Measurements from ENCODE around the gene HHIPL1.

Gene HHIPL1

DNA sequence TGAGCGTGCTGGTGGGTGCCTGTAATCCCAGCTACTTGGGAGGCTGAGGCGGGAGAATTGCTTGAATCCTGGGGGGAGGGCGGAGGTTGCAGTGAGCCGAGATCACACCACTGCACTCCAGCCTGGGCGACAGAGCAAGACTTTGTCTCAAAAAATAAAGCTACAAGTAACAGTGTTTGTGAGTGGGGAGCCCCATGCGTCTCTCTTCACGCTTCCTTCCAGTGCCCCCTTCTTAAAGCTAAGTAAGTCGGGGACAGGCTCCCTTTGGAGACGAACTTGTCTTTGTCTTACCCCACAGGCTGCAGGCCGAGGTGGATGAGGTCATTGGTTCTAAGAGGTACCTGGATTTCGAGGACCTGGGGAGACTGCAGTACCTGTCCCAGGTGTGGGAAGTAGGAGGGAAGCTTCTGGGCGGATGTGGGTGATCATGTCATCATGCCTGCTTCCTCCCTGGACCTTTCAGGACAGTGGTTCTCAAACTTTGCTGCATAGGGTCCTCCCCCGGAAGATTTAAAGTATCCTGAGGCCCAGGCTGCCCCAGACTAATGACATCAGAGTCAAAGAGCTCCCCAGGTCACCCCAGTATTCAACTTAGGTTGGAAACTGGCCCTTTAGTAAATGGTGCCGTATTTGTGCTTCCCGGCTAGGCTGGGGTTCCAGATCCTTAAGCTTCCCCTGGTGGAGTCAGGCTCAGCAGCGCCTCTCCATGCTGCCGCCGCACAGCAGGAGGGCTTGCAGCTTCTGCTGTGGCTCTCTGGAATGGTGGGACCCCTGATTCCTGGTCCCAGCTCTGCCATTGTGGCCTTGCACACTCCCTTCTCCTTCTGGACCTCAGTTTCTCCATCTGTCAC, 76.2 kb downstream of the HHIPL1 start:
- DNase-seq, result no peak

DNA sequence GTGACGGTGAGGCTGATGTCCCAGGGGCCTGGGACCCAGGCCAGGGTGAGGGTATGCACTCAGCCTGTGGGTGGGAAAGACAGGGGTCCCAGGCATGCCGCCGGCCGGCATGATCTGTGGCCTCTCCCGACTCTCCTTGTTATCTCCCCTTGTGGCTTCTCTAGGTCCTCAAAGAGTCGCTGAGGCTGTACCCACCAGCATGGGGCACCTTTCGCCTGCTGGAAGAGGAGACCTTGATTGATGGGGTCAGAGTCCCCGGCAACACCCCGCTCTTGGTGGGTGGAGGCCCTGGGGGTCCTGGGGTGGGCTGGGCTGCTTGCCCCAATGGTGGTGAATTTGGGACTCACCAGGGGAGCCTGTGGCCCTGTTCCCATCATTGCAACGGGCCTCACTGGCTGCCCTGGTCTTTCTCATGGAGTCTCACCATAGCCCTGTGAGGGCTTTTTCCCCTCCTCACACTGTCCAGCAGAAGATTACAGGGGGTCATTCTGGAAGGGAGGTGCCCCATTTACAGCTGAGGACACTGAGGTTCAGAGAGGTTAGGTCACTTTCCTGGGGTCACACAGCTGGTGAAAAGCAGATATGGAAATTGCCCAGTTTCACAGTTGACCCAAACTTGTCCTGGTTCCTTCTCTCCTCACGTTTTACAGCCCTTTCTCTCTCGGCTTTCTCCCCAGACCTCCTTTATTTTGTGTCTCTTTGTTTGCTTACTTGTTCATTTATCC, 77.0 kb downstream of the HHIPL1 start:
- no peak for DNase-seq

DNA sequence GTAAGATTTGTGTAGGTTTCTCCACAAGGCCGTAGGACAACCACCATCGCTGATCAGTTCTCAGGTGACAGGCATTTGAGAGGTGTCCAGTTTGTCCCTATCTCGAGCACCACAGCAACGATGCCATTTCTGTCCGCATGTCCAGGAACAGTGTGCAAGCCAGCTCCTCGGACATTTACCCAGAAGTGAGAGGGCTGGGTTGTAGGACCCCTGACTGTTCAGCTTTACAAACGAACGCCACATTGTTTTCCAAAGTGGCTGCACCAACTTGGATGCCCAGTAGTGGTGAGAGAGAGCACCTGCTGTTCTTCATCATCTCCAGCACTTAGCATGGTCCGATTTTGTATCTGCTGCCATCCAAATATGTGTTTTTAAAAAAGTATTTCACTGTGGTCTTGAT, 77.8 kb downstream of the HHIPL1 start:
- no peak for DNase-seq

DNA sequence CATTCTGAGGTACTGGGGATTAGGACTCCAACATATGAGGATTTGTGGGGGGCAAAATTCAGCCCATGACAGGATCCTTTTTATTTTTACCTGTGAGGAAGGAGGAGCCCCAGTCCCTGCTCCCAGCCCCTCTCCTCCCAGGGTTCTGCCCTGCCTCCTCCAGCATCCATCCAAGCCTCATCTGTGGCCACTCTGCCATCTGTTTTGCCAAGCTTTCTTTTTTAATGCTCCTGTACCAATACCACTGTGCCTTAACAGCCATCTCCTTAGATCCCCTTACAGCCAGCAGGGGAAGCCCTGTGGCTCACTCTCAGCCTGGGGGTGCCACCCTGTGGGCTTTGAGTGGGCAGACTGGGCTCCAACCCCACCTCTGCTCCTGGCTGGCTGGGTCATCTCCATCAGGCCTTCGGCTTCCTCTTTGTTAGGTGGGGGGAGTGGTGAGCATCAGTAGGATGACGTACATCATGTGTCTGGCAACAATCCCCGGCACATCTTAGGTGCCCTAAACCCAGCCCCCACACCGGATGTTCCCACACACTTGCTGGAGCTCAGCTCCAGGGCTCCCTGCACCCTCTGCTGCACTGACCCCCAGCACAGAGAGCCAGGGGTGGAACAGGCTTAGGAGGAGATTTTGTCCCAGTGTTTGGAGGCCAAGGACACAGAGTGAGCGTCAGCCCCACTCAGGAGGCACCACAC, 79.4 kb downstream of the HHIPL1 start:
- no peak for DNase-seq

DNA sequence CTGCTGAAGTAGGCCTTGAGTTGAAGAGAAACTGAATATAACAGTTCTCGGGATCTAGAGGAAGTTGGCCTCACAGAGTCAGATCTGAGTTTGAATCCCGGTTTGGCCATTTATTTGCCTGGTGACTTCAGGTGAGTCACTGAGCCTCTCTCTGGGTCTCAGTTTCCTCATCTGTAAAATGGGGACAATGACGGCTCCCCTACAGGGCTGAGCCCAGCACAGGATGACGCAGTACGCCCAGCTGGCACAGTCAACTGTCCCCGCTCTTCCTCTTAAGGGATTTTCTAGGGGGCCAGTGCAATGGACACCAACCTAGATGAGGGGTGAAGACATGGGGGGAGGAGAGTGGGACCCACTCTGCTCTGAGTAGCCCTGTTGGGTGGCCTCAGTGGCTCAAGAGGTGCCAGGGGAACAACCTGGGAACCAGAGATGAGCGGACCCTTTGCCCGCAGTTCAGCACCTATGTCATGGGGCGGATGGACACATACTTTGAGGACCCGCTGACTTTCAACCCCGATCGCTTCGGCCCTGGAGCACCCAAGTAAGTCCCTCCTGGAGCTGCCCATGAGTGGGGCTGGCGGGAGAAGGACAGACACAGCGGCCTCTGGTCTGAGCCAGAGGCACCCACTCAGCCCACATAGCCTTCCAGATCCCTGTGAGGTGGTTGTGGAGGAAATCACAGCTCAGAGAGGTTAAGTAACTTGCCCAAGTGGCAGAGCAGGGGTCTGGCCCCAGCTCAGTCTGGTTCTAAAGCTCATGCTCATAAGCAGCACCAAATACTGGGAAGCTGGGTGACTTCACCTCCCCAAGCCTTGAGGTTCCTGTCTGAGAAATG, 80.2 kb downstream of the HHIPL1 start:
- DNase-seq, result no peak

DNA sequence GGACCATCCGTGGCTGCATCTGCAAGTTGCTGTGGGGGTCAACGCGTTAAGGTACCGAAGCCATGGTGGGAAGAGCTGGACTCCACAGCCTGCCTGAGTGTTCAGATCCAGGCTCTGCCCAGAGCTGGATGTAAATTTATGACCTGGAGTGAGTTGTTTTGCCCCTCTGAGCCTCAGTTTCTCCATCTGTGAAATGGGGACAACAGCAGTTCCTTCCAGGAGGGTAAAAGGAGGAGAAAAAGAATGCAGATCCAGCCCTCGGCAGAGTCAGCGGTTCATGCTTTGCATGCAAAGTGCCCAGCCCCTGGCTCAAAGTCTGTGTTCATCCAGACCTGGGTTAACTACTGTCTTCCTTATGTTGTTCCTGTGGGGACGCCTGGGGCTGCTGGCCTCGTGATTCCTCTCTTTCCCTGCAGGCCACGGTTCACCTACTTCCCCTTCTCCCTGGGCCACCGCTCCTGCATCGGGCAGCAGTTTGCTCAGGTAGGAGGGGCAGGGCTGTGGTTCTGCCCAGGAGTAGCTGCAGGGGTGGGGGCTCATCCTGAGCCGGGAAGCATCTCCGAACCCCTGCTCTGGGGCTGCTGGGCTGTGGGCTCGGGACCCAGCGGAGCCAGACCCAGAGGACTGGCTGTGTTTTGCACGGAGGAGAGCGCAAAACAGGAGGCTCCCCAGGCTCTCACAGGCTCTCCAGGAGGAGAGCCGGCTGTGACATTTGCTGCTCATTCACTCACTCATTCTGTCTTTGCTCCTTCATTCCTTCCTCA, 81.0 kb downstream of the HHIPL1 start:
- DNase-seq, result no peak

DNA sequence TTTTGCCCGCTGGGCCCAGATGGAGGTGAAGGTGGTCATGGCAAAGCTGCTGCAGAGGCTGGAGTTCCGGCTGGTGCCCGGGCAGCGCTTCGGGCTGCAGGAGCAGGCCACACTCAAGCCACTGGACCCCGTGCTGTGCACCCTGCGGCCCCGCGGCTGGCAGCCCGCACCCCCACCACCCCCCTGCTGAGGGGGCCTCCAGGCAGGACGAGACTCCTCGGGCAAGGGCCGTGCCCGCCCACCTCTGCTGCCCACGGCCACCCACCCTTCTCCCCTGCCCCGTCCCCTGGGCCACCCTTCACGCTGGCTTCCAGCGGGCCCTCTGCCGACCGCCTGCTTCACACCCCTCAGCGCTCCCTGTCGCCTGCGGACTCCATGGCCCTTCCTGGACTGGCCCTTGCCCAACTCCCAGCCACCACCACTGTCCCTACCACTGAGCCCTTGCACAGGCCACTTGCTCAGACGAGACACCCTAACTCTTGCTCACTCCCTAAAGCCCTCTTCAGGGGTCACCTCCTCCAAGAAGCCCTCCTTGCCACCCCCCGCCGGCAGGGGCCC, 81.7 kb downstream of the HHIPL1 start:
- no peak for DNase-seq

DNA sequence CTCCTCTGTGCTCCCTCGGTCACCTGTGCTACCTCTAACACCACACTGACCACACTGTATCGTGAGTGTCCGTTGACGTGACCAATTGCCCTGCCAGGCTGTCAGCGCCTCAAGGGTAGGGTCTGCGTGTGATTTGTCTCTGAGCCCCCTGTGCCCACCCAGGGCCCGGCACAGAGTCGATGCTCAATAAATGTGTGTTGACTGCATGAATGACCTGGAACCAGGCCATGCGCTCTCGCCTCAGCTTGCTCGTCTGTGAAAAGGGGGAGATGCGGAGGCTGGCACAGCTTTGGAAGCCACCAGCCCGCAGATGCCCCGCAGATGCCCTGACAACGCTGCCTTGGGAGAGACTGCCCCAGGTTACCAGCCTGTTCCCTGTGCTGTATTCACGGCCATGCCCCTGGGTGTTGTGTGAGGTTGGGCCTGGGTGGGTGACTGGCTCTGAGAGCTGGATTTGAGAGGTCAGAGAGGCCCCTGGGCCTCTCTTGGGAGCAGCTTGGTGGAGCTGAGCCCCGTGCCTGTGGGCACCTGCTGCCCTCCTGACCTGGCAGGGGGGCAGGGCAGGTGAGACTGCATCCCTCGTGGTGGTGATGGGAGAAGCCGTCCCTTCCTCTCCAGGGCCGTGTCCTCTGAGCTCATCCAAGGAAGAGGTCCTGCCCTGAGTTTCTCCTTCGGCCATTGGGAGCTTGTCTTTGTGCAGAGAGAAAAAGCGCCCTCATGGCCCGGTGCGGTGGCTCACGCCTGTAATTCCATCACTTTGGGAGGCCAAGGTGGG, 82.4 kb downstream of the HHIPL1 start:
- DNase-seq, result no peak

DNA sequence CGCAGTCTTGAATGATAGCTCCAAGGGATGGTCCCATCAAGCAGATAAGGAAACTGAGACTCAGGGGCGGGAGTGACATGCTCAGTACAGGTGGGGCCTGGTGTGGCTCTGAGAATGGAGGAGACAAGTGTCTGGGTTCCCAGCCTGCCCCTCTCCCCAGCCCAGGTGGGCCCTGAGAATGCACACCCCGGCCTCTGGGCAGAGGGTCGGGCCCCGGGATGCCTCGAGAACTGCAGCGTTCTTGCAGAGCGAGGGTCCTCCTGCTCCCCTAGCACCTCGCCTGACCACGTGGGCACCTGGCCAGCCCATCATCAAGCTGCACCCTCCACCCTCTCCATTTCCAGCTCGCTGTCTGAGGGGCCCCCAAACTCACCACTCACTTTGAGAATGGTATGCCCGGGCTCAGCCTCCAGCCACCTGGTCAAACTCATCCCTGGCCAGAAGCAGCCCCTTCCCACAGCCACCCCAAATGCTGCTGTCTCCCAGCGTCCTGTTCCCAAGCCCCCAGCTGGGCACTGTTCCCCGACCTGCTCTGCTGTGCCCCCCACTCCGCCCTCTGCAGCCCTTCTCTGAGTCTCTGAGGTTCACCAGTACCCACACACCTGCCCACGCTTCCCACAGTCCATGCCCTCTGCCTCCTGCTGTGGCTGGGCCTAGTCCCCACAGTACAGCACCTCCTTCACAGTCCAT, 83.4 kb downstream of the HHIPL1 start:
- no peak for DNase-seq

DNA sequence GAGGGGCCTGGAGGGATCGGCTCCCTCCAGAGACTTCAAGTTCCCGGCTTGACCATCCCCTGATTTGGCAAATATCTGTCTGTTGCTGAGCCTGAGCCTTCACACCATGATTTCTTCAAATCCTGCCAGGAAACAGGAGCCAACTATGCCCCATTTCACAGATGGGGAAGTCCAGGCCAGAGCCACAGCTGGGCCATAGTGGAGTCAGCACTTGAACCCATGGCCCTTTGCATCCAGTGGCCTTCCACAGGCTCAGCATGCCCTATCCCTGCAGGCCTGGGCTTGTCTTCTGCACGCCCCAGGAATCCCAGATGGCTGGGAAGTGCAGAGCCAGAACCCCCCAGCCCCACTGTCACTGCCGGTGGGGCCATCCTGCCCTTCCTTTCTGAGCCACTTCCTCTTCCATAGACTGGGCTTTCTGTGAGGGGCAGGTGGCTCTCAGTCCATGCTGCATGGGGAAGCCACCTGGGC, 84.1 kb downstream of the HHIPL1 start:
- no peak for DNase-seq

Data from activated CD4-positive, alpha-beta T cell treated with anti-CD3 and anti-CD28 coated beads for 4 hours (primary cell).